GM12878 (cell line): Measurements from ENCODE around the gene HEXIM1.

Source experiments
- CBX5 ChIP-seq: sonication (generic); IDR thresholded peaks from 2 replicates; pipeline ENCODE4 v1.6.1; 2016; ENCODE audit warnings: low read depth, moderate library complexity, mild to moderate bottlenecking, inconsistent platforms
- CTCF ChIP-seq, 3 experiments: IDR thresholded peaks in 2 of 3; conservative IDR thresholded peaks in 1 of 3; 2 replicates each; pipeline ENCODE4 v1.5.1; 2011; ENCODE audit warnings: low read depth in 3 of 3, low read length in 3 of 3, mild to moderate bottlenecking in 3 of 3, control low read depth in 2 of 3, moderate library complexity in 2 of 3, inconsistent platforms in 1 of 3, mixed read lengths in 1 of 3; ENCODE audit not compliant: control insufficient read depth in 2 of 3, insufficient read depth in 1 of 3; ENCODE audit errors: extremely low read depth in 1 of 3
- EP300 ChIP-seq, 2 experiments: fragments of 150-350 bp in 1 of 2; IDR thresholded peaks; 2 replicates each; pipeline ENCODE4 v1.6.1; 2011 to 2012; ENCODE audit warnings: low read depth in 2 of 2, low read length in 2 of 2, borderline replicate concordance in 1 of 2, improper control_type of control experiment in 1 of 2, inconsistent platforms in 1 of 2; ENCODE audit not compliant: control insufficient read depth in 1 of 2
- ESRRA ChIP-seq: IDR thresholded peaks from 2 replicates; pipeline ENCODE4 v1.6.1; 2012; ENCODE audit warnings: mild to moderate bottlenecking, low read length, improper control_type of control experiment
- IKZF1 ChIP-seq: fragments of 450-650 bp; conservative IDR thresholded peaks from 2 replicates; pipeline ENCODE4 v1.6.1; 2017; ENCODE audit warnings: antibody characterized with exemption, mild to moderate bottlenecking
- MTA3 ChIP-seq: IDR thresholded peaks from 2 replicates; pipeline ENCODE4 v1.6.1; 2012; ENCODE audit warnings: low read length, inconsistent platforms, borderline replicate concordance
- RCOR1 ChIP-seq: conservative IDR thresholded peaks from 2 replicates; pipeline ENCODE4 v1.6.1; 2012; ENCODE audit warnings: low read depth, low read length, improper control_type of control experiment
- ZBTB40 ChIP-seq: fragments of 450-650 bp; IDR thresholded peaks from 2 replicates; pipeline ENCODE4 v1.6.1; 2016; ENCODE audit warnings: mild to moderate bottlenecking, moderate library complexity, borderline replicate concordance
- TF ChIP-seq, protein P1 (sequence below): fragments of 450-650 bp; IDR thresholded peaks from 2 replicates; pipeline ENCODE4 v1.6.1; 2016; ENCODE audit warnings: mild to moderate bottlenecking
- TF ChIP-seq, protein P2 (sequence below): fragments of 450-650 bp; IDR thresholded peaks from 2 replicates; pipeline ENCODE4 v1.6.1; 2017; ENCODE audit warnings: mild to moderate bottlenecking, moderate library complexity
- TF ChIP-seq, protein P3 (sequence below): fragments of 450-650 bp; IDR thresholded peaks from 2 replicates; pipeline ENCODE4 v1.6.1; 2017; ENCODE audit warnings: antibody characterized with exemption, mild to moderate bottlenecking, moderate library complexity

DNA sequence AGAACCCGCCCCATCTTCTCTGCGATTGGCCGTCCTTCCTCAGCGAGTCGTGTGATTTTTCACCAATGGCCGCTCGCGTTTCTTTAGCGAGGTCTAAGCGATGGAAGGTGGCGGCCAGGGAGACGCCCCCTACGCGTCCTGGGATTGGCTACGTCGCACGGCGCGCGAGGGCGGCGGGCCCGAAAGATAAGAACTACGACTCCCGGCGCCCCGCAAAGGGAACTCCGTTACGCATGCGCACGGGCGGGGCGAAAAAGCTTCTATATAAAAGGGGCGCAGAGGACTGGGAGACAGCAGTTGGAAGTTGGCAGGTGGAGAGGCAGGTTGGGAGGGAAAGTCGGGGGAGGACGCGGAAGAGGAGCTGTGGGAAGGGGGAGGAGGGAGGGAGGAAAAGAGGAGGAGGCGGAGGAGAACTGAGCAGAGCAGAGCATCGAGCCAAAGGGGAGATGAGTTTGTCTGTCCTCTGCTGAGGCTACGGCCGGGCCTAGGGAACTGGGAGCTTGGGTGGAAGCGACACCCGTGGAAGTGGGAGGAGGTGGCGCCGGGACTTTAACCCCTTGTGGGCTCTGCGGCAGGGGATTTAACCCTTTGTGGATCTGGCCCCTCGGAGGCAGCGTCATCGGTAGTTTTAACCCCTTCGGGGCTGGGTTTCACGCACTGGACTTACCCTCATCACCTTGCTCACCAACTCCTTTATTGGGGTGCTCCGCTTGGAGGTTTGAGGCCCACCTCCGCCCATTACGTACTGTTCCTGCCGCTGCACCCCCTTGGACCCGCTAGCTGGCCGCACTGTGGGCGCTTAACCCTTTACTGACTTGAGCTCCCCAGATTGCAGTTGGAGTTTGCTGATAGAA is at the start of gene HEXIM1:
- TF ChIP-seq, protein P1, sequence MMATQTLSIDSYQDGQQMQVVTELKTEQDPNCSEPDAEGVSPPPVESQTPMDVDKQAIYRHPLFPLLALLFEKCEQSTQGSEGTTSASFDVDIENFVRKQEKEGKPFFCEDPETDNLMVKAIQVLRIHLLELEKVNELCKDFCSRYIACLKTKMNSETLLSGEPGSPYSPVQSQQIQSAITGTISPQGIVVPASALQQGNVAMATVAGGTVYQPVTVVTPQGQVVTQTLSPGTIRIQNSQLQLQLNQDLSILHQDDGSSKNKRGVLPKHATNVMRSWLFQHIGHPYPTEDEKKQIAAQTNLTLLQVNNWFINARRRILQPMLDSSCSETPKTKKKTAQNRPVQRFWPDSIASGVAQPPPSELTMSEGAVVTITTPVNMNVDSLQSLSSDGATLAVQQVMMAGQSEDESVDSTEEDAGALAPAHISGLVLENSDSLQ: peak; percentile 53
- TF ChIP-seq CTCF (IDR thresholded peaks at IDR 0.05 in 2 of 3, conservative IDR thresholded peaks at IDR 0.05 in 1 of 3; ENCODE audit: control insufficient read depth in 2 of 3, extremely low read depth in 1 of 3, insufficient read depth in 1 of 3, low read depth in 3 of 3, low read length in 3 of 3) (no peak), ZBTB40 (no peak), ESRRA (peak; percentile 92; the same call in 1 of the 2 replicates), RCOR1 (peak; percentile 94), IKZF1 (peak; percentile 95), CBX5 (no peak; the same call in 1 of the 2 replicates), EP300 (IDR thresholded peaks at IDR 0.05; ENCODE audit: borderline replicate concordance in 1 of 2, control insufficient read depth in 1 of 2, low read depth in 2 of 2, low read length in 2 of 2) (peak; percentile 13 to 14; a peak in 1 of 4 replicates), MTA3 (peak; percentile 96; the same call in 1 of the 2 replicates)
- TF ChIP-seq, protein P2, sequence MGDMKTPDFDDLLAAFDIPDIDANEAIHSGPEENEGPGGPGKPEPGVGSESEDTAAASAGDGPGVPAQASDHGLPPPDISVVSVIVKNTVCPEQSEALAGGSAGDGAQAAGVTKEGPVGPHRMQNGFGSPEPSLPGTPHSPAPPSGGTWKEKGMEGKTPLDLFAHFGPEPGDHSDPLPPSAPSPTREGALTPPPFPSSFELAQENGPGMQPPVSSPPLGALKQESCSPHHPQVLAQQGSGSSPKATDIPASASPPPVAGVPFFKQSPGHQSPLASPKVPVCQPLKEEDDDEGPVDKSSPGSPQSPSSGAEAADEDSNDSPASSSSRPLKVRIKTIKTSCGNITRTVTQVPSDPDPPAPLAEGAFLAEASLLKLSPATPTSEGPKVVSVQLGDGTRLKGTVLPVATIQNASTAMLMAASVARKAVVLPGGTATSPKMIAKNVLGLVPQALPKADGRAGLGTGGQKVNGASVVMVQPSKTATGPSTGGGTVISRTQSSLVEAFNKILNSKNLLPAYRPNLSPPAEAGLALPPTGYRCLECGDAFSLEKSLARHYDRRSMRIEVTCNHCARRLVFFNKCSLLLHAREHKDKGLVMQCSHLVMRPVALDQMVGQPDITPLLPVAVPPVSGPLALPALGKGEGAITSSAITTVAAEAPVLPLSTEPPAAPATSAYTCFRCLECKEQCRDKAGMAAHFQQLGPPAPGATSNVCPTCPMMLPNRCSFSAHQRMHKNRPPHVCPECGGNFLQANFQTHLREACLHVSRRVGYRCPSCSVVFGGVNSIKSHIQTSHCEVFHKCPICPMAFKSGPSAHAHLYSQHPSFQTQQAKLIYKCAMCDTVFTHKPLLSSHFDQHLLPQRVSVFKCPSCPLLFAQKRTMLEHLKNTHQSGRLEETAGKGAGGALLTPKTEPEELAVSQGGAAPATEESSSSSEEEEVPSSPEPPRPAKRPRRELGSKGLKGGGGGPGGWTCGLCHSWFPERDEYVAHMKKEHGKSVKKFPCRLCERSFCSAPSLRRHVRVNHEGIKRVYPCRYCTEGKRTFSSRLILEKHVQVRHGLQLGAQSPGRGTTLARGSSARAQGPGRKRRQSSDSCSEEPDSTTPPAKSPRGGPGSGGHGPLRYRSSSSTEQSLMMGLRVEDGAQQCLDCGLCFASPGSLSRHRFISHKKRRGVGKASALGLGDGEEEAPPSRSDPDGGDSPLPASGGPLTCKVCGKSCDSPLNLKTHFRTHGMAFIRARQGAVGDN: no peak; the same call in 1 of the 2 replicates
- TF ChIP-seq, protein P3, sequence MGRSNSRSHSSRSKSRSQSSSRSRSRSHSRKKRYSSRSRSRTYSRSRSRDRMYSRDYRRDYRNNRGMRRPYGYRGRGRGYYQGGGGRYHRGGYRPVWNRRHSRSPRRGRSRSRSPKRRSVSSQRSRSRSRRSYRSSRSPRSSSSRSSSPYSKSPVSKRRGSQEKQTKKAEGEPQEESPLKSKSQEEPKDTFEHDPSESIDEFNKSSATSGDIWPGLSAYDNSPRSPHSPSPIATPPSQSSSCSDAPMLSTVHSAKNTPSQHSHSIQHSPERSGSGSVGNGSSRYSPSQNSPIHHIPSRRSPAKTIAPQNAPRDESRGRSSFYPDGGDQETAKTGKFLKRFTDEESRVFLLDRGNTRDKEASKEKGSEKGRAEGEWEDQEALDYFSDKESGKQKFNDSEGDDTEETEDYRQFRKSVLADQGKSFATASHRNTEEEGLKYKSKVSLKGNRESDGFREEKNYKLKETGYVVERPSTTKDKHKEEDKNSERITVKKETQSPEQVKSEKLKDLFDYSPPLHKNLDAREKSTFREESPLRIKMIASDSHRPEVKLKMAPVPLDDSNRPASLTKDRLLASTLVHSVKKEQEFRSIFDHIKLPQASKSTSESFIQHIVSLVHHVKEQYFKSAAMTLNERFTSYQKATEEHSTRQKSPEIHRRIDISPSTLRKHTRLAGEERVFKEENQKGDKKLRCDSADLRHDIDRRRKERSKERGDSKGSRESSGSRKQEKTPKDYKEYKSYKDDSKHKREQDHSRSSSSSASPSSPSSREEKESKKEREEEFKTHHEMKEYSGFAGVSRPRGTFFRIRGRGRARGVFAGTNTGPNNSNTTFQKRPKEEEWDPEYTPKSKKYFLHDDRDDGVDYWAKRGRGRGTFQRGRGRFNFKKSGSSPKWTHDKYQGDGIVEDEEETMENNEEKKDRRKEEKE: no peak
